RWPE2 (cell line): ENCODE results near the gene LMX1B.
A peak's percentile ranks its signal among the peaks of the same experiment; 100 is the strongest.
"Not testable (repeated sequence)": the region's sequence is repeated elsewhere in the genome, so short reads cannot be mapped to it uniquely, and the experiment has no call there.

Experiments
- ATAC-seq: fragments of 200-7000 bp; cut with Tn5 transposase; 3 replicates; pipeline ENCODE4 v1.9.1; 2021; ENCODE audit warnings: low read depth
- DNase-seq: peaks from one replicate; pipeline ENCODE4 v3.0.0-alpha.2; 2020; ENCODE audit warnings: low spot score
- H3K27ac ChIP-seq: fragments of 450-650 bp; 2 replicates; pipeline ENCODE4 v1.5.1; 2017; ENCODE audit warnings: mild to moderate bottlenecking; ENCODE audit not compliant: poor library complexity, severe bottlenecking
- H3K27me3 ChIP-seq: fragments of 250-450 bp; sonication (Bioruptor Pico); 2 replicates; pipeline ENCODE4 v1.5.1; 2021; ENCODE audit warnings: mild to moderate bottlenecking, moderate library complexity; ENCODE audit not compliant: insufficient read depth, poor library complexity, severe bottlenecking
- H3K36me3 ChIP-seq: fragments of 250-450 bp; sonication (Bioruptor Pico); 2 replicates; pipeline ENCODE4 v1.5.1; 2020; ENCODE audit warnings: low read depth, mild to moderate bottlenecking, moderate library complexity
- H3K4me1 ChIP-seq: fragments of 250-450 bp; sonication (Bioruptor Pico); 2 replicates; pipeline ENCODE4 v1.5.1; 2021; ENCODE audit warnings: mild to moderate bottlenecking, moderate library complexity; ENCODE audit not compliant: insufficient read depth, poor library complexity, severe bottlenecking
- H3K4me3 ChIP-seq: fragments of 250-450 bp; sonication (Bioruptor Pico); 2 replicates; pipeline ENCODE4 v1.5.1; 2021; ENCODE audit warnings: mild to moderate bottlenecking, moderate library complexity; ENCODE audit not compliant: severe bottlenecking
- H3K9me3 ChIP-seq: fragments of 250-450 bp; sonication (Bioruptor Pico); 2 replicates; pipeline ENCODE4 v1.5.1; 2021; ENCODE audit warnings: mild to moderate bottlenecking, moderate library complexity; ENCODE audit not compliant: severe bottlenecking
- CTCF ChIP-seq: fragments of 450-650 bp; IDR thresholded peaks from one replicate; pipeline ENCODE4 v1.5.1; 2017; ENCODE audit warnings: mild to moderate bottlenecking, moderate library complexity; ENCODE audit not compliant: poor library complexity, severe bottlenecking

LMX1B gene

GRCh38 chr9:126706698-126707053 lies 92.9 kb downstream of the LMX1B start:
- ATAC-seq: no peak

GRCh38 chr9:126707083-126707482 lies 93.4 kb downstream of the LMX1B start:
- Histone ChIP-seq H3K36me3 (no peaks in the 10 kb centered on the region), H3K27me3 (no peaks in the 10 kb centered on the region), H3K27ac (no peak overlapping the region), H3K4me1 (peaks cover 10% of the 10 kb centered on the region), H3K4me3 (no peak overlapping the region), H3K9me3 (no peaks in the 10 kb centered on the region)
- no peak for DNase-seq
- no peak for ATAC-seq
- TF ChIP-seq CTCF: no peak

More at GRCh38 chr9:126706698-126707053, 92.9 kb downstream of the LMX1B start:
- no peaks in the 10 kb centered on the region for H3K27me3 ChIP-seq
- H3K9me3 ChIP-seq: no peaks in the 10 kb centered on the region
- peaks cover 10% of the 10 kb centered on the region for H3K4me1 ChIP-seq
- no peak overlapping the region for H3K27ac ChIP-seq
- H3K36me3 ChIP-seq: no peaks in the 10 kb centered on the region
- peak; percentile 53 for TF ChIP-seq CTCF
- DNase-seq: no peak
- H3K4me3 ChIP-seq: no peak overlapping the region

- not testable (repeated sequence) for H3K27ac ChIP-seq, H3K9me3 ChIP-seq, H3K27me3 ChIP-seq, ATAC-seq, H3K4me3 ChIP-seq, DNase-seq, H3K36me3 ChIP-seq
- peaks cover 10% of the 10 kb centered on the region for H3K4me1 ChIP-seq
Measured at GRCh38 chr9:126707712-126708111, 94.0 kb downstream of the LMX1B start.

- Histone ChIP-seq H3K4me1 (peaks cover 10% of the 10 kb centered on the region), H3K4me3 (no peak overlapping the region), H3K36me3 (no peaks in the 10 kb centered on the region), H3K27me3 (no peaks in the 10 kb centered on the region), H3K27ac (no peak overlapping the region), H3K9me3 (no peaks in the 10 kb centered on the region)
- TF ChIP-seq CTCF: no peak
- ATAC-seq (no peak), DNase-seq (no peak)
Measured at GRCh38 chr9:126708178-126708577, 94.5 kb downstream of the LMX1B start.

GRCh38 chr9:126709241-126709640 lies 95.5 kb downstream of the LMX1B start:
- Histone ChIP-seq H3K27me3 (no peaks in the 10 kb centered on the region), H3K4me3 (no peak overlapping the region), H3K9me3 (no peaks in the 10 kb centered on the region), H3K27ac (no peak overlapping the region), H3K36me3 (no peaks in the 10 kb centered on the region), H3K4me1 (peaks cover 10% of the 10 kb centered on the region)
- no peak for DNase-seq
- TF ChIP-seq CTCF: no peak
- no peak for ATAC-seq

GRCh38 chr9:126715382-126715781 lies 101.7 kb downstream of the LMX1B start:
- Histone ChIP-seq H3K27me3 (peaks cover 8% of the 10 kb centered on the region), H3K9me3 (no peaks in the 10 kb centered on the region), H3K36me3 (no peaks in the 10 kb centered on the region), H3K4me3 (no peak overlapping the region), H3K4me1 (peaks cover 6% of the 10 kb centered on the region), H3K27ac (no peak overlapping the region)
- ATAC-seq (no peak), DNase-seq (no peak)
- no peak for TF ChIP-seq CTCF

- not testable (repeated sequence) for H3K4me3 ChIP-seq, ATAC-seq, H3K27me3 ChIP-seq, DNase-seq, H3K36me3 ChIP-seq, H3K9me3 ChIP-seq, H3K27ac ChIP-seq, H3K4me1 ChIP-seq
Measured at GRCh38 chr9:126717441-126717840, 103.7 kb downstream of the LMX1B start.
